Measurements from ENCODE around the gene TUBG1.
"Not testable (repeated sequence)": the region's sequence is repeated elsewhere in the genome, so short reads cannot be mapped to it uniquely, and the experiment has no call there.

Gene TUBG1

GRCh38 chr17:42578282-42578869 lies 31.1 kb upstream of the TUBG1 start:
- peak; percentile 58 to 60 for DNase-seq (ENCODE audit: low read depth in 2 of 2)

GRCh38 chr17:42579794-42580551 lies 29.5 kb upstream of the TUBG1 start:
- no peak for DNase-seq (ENCODE audit: low read depth in 2 of 2)

- no peak for DNase-seq (ENCODE audit: low read depth in 2 of 2)
Measured at GRCh38 chr17:42581744-42582270, 27.7 kb upstream of the TUBG1 start.

- DNase-seq (ENCODE audit: low read depth in 2 of 2): no peak
Measured at GRCh38 chr17:42584880-42585279, 24.6 kb upstream of the TUBG1 start.

GRCh38 chr17:42585353-42585752 lies 24.1 kb upstream of the TUBG1 start:
- DNase-seq (ENCODE audit: low read depth in 2 of 2): no peak

- no peak for DNase-seq (ENCODE audit: low read depth in 2 of 2)
Measured at GRCh38 chr17:42586514-42587230, 22.8 kb upstream of the TUBG1 start.

GRCh38 chr17:42590886-42591285 lies 18.6 kb upstream of the TUBG1 start:
- no peak for DNase-seq (ENCODE audit: low read depth in 2 of 2)

GRCh38 chr17:42591411-42591810 lies 18.1 kb upstream of the TUBG1 start:
- no peak for DNase-seq (ENCODE audit: low read depth in 2 of 2)

- no peak for DNase-seq (ENCODE audit: low read depth in 2 of 2)
Measured at GRCh38 chr17:42596386-42596785, 13.1 kb upstream of the TUBG1 start.

- no peak for DNase-seq (ENCODE audit: low read depth in 2 of 2)
Measured at GRCh38 chr17:42598905-42599304, 10.6 kb upstream of the TUBG1 start.

GRCh38 chr17:42603318-42603717 lies 6.2 kb upstream of the TUBG1 start:
- no peak for DNase-seq (ENCODE audit: low read depth in 2 of 2)

- DNase-seq (ENCODE audit: low read depth in 2 of 2): no peak
Measured at GRCh38 chr17:42607769-42608168, 1.7 kb upstream of the TUBG1 start.

GRCh38 chr17:42608305-42609181 lies 940 bp upstream of the TUBG1 start:
- DNase-seq (ENCODE audit: low read depth in 2 of 2): no peak

- not testable (repeated sequence) for DNase-seq (ENCODE audit: low read depth in 2 of 2)
Measured at GRCh38 chr17:42609814-42610801, 625 bp downstream of the TUBG1 start.

- no peak for DNase-seq (ENCODE audit: low read depth in 2 of 2)
Measured at GRCh38 chr17:42612013-42612412, 2.5 kb downstream of the TUBG1 start.

GRCh38 chr17:42613699-42614295 lies 4.3 kb downstream of the TUBG1 start:
- no peak for DNase-seq (ENCODE audit: low read depth in 2 of 2)

- no peak for DNase-seq (ENCODE audit: low read depth in 2 of 2)
Measured at GRCh38 chr17:42617956-42618431, 8.5 kb downstream of the TUBG1 start.

- DNase-seq (ENCODE audit: low read depth in 2 of 2): no peak
Measured at GRCh38 chr17:42618442-42619150, 9.1 kb downstream of the TUBG1 start.

- not testable (repeated sequence) for DNase-seq (ENCODE audit: low read depth in 2 of 2)
Measured at GRCh38 chr17:42621987-42622386, 12.5 kb downstream of the TUBG1 start.
